Middle frontal gyrus (tissue), 1 donor: Measurements from ENCODE around the gene PCDHA10.
"Not testable (repeated sequence)": the region's sequence is repeated elsewhere in the genome, so short reads cannot be mapped to it uniquely, and the experiment has no call there.

Experiments used
- DNase-seq: peaks from one replicate; pipeline ENCODE4 v3.0.0-alpha.2; 2015; ENCODE audit warnings: low spot score; ENCODE audit errors: extremely low spot score

Gene PCDHA10

GRCh38 chr5:140855772-140856674 lies at the start of gene PCDHA10:
PCDHA10 (plus strand) TSS chr5:140855897; CDS start chr5:140856049, 152 bp downstream.
- DNase-seq = no peak

DNA sequence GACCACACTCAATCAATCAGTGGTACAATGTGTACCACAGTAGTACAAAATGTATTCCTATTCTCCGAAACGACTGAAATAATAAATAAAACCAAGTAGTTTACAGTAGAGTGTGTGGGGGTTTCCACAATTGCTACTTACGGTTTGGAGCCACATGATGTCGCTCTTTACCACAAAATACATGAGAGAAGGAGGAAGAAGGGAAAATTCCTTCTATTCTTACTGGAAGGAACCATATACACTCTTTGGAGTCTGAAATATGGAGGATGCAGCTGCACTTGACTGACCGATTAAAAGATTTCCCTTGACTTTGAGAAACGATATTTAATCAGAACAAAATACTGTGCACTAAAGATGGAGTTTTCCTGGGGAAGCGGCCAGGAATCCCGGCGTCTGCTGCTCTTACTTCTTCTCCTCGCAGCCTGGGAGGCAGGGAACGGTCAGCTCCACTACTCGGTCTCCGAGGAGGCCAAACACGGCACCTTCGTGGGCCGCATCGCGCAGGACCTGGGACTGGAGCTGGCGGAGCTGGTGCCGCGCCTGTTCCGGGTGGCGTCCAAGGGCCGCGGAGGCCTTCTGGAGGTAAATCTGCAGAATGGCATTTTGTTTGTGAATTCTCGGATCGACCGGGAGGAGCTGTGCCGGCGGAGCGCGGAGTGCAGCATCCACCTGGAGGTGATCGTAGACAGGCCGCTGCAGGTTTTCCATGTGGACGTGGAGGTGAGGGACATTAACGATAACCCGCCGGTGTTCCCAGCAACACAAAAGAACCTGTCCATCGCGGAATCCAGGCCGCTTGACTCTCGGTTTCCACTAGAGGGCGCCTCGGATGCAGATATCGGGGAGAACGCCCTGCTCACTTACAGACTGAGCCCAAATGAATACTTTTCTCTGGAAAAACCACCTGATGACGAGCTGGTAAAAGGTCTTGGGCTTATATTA lies 48.6 kb upstream of the PCDHA10 start, which contains the start of gene PCDHA4:
Gene PCDHA4 (plus strand): TSS at position 235 of the 942 bp plus-strand sequence.
- no peak for DNase-seq

GRCh38 chr5:140808241-140808888 lies 47.3 kb upstream of the PCDHA10 start:
- not testable (repeated sequence) for DNase-seq

GRCh38 chr5:140808889-140809291 lies 46.8 kb upstream of the PCDHA10 start:
- no peak for DNase-seq

- no peak for DNase-seq
Observed at GRCh38 chr5:140821375-140822280, 34.1 kb upstream of the PCDHA10 start, which contains the start of gene PCDHA5. PCDHA5 (plus strand) TSS chr5:140821613.

DNA sequence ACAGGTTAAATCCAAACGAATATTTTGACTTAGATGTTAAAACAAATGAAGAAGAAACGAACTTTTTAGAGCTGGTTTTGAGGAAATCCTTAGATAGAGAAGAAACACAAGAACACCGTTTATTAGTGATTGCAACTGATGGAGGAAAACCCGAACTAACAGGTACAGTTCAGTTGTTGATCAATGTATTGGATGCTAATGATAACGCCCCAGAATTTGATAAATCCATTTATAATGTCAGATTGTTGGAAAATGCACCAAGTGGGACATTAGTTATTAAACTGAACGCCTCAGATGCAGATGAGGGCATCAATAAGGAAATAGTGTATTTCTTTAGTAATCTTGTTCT lies 33.4 kb upstream of the PCDHA10 start:
- DNase-seq = no peak

DNA sequence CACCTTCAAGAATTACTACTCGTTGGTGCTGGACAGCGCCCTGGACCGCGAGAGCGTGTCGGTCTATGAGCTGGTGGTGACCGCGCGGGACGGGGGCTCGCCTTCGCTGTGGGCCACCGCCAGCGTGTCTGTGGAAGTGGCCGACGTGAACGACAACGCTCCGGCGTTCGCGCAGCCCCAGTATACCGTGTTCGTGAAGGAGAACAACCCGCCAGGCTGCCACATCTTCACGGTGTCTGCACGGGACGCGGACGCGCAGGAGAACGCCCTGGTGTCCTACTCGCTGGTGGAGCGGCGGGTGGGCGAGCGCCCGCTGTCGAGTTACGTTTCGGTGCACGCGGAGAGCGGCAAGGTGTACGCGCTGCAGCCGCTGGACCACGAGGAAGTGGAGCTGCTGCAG lies 32.7 kb upstream of the PCDHA10 start:
- DNase-seq = not testable (repeated sequence)

DNA sequence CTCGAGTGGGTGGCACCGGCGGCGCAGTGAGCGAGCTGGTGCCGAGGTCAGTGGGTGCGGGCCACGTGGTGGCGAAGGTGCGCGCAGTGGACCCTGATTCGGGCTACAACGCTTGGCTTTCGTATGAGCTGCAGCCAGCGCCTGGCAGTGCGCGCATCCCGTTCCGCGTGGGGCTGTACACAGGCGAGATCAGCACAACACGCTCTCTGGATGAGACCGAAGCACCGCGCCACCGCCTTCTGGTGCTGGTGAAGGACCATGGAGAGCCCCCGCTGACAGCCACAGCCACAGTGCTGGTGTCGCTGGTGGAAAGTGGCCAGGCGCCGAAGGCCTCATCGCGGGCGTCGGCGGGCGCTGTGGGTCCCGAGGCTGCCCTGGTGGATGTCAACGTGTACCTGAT lies 32.2 kb upstream of the PCDHA10 start:
- no peak for DNase-seq

DNA sequence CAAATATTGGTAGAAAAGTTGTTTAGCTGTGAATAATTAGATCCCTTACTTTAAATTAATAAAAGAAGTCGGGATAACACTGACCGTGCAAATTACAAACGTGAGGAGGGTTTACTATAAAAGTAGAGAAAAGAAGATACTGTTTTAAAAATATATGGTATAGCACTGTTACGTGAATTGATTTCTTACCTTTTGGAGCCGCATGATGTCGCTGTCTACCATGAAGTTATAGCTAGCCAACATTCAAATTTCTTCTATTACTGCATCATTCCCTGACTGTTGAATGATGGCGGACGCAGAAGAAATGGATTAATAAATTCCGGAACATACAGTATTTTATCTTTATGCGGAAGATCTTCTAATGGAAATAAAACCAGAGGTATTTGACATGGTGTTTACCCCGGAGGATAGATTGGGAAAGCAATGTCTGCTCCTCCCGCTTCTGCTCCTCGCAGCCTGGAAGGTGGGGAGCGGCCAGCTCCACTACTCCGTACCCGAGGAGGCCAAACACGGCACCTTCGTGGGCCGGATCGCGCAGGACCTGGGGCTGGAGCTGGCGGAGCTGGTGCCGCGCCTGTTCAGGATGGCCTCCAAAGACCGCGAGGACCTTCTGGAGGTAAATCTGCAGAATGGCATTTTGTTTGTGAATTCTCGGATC lies 27.9 kb upstream of the PCDHA10 start, which contains the start of gene PCDHA6:
Gene PCDHA6 (plus strand): TSS at position 257 of the 658 bp plus-strand sequence. CDS start 132 bp downstream, at position 389.
- no peak for DNase-seq

- DNase-seq = no peak
Observed at GRCh38 chr5:140828362-140828737, 27.3 kb upstream of the PCDHA10 start.

- DNase-seq = not testable (repeated sequence)
Observed at GRCh38 chr5:140829511-140830501, 25.9 kb upstream of the PCDHA10 start.

GRCh38 chr5:140833993-140834392 lies 21.7 kb upstream of the PCDHA10 start, which contains the start of gene PCDHA7:
PCDHA7 (plus strand) TSS chr5:140834269; CDS start chr5:140834384, 115 bp downstream.
- DNase-seq = no peak

- DNase-seq = not testable (repeated sequence)
Observed at GRCh38 chr5:140834439-140835008, 21.2 kb upstream of the PCDHA10 start.

DNA sequence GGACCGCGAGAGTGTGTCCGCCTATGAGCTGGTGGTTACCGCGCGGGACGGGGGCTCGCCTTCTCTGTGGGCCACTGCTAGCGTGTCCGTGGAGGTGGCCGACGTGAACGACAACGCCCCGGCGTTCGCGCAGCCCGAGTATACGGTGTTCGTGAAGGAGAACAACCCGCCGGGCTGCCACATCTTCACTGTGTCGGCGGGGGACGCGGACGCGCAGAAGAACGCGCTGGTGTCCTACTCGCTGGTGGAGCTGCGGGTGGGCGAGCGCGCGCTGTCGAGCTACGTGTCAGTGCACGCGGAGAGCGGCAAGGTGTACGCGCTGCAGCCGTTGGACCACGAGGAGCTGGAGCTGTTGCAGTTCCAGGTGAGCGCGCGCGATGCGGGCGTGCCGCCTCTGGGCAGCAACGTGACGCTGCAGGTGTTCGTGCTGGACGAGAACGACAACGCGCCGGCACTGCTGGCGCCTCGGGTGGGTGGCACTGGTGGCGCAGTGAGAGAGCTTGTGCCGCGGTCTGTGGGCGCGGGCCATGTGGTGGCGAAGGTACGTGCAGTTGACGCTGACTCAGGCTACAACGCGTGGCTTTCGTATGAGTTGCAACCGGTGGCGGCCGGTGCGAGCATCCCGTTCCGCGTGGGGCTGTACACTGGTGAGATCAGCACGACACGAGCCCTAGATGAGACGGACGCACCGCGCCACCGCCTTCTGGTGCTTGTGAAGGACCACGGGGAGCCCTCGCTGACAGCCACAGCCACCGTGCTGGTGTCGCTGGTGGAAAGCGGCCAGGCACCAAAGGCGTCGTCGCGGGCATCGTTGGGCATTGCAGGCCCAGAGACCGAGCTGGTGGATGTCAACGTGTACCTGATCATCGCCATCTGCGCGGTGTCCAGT lies 19.8 kb upstream of the PCDHA10 start:
- no peak for DNase-seq

DNA sequence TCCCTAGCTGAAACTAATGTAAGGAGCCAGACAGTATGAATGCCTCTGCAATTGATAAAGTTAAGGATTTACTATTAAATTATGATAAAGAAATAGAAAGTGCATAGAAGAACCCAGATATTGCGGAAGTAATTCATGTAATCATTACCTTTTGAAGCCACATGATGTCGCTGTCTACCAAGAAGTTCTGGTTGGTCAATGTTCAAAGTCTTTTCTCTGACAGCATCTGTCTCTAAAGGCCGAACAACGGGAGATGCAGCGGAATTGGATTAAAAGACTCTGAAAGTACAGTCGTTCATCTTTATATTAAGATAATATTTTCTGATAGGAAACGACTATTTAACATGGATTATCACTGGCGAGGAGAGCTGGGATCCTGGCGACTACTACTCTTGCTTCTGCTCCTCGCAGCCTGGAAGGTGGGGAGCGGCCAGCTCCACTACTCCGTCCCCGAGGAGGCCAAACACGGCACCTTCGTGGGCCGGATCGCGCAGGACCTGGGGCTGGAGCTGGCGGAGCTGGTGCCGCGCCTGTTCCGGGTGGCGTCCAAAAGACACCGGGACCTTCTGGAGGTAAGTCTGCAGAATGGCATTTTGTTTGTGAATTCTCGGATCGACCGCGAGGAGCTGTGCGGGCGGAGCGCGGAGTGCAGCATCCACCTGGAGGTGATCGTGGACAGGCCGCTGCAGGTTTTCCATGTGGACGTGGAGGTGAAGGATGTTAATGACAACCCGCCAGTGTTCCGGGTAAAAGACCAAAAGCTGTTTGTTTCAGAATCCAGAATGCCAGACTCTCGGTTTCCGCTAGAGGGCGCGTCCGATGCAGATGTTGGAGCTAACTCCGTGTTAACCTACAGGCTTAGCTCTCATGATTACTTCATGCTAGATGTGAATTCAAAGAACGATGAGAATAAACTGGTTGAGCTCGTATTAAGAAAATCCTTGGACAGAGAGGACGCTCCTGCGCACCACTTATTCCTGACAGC lies 14.4 kb upstream of the PCDHA10 start, which contains the start of gene PCDHA8:
Gene PCDHA8 (plus strand): TSS at position 210 of the 985 bp plus-strand sequence. CDS start 135 bp downstream, at position 345.
- DNase-seq = no peak
